Dedifferentiated amniotic fluid mesenchymal stem cell (primary cell): ENCODE data around the gene SLC39A11.
"Not testable (repeated sequence)": the region's sequence is repeated elsewhere in the genome, so short reads cannot be mapped to it uniquely, and the experiment has no call there.

Experiments
- DNase-seq: peaks from one replicate; pipeline ENCODE4 v3.0.0-alpha.2; 2016; ENCODE audit errors: extremely low spot score

SLC39A11 gene

DNA sequence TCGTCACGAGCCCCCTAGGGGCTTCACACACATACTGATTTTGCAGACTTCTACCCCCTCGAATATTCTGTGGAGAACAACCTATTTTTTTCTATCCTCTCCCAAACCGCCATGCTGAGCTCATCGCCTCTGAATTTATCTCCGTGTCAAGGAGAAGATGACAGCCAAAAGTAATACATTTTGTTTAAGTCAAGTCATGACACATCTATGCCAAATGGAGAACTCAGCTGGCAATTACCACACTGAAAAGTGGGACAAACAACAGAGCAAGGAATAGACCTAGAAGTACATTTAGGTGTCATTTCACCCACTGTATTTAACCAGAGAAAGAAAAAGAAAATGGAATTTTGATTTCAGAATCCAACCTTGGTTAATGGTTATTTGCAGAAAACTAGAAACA lies 260.2 kb downstream of the SLC39A11 start:
- DNase-seq: no peak

DNA sequence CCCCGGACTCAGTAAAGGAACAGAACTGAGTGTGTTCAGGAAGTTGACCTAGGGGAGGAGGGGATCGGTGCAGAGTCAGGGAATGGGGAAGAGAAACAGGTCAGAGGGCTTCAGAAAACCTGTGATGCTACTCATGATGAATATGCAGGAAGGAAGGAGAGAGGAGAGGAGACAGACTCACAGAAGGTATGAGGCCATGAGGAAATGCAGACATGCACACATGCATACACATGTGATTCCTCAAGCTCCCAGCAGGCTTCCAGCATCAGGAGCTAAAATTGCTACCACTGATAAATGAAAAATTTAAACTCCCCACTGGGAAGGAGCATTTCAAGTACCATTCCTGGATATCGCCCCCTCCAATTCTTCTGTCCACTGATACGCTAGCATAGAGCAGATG lies 262.6 kb downstream of the SLC39A11 start:
- DNase-seq: no peak

- no peak for DNase-seq
Observed at GRCh38 chr17:72826602-72827001, 265.9 kb downstream of the SLC39A11 start.

DNA sequence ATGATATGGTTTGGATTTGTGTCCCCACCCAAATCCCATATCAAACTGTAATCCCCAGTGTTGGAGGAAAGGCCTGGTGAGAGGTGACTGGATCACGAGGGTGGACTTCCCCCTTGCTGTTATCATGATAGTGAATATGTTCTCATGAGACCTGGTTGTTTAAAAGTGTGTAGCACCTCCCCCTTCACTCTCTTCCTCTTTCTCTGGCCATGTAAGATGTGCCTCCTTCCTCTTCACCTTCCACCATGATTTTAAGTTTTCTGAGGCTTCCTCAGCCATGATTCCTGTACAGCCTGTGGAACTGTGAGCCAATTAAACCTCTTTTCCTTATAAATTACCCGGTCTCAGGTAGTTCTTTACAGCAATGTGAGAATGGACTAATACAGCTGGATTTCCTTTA lies 266.4 kb downstream of the SLC39A11 start:
- DNase-seq: not testable (repeated sequence)

DNA sequence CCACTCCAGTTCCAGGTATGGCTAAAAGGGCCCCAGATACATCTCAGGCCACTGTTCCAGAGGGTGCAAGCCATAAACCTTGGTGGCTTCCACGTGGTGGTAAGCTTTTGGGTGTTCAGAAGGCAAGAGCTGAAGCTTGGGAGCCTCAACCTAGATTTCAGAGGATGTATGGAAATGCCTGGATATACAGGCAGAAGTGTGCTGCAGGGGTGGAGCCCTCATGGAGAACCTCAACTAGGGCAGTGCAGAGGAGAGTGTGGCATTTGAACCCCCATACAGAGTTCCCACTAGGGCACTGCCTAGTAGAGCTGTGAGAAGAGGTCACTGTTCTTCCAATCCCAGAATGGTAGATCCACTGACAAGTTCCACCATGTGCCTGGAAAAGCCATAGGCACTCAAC lies 267.3 kb downstream of the SLC39A11 start:
- no peak for DNase-seq

GRCh38 chr17:72824267-72824666 lies 268.2 kb downstream of the SLC39A11 start:
- not testable (repeated sequence) for DNase-seq

DNA sequence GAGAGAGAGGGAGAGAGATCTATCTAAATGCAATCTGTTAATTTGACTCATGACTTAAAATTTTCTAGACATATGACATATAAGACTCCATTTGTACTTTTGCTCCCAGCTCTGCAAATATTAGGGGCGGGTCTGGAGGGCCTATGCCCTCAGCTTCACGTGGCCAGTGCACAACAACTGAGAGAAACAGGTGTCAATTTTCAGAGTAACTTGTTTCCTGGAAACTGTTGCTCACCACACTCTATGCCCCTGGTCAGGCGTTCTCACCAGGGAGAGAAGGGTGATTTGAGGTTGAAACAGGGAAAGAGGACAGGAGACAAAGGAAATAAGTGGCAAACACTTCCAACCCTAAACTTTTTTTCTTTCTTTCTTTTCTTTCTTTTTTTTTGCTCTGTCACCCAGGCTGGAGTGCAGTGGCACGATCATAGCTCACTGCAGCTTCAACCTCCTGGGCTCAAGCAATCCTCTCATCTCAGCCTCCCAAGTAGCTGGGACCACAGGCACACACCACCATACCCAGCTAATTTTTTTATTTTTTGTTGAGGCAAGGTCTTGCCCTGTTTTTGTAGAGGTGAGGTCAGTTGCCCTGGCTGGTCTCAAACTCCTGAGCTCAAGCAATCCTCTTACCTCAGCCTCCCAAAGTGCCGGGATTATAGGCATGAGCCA lies 270.0 kb downstream of the SLC39A11 start:
- DNase-seq: no peak

- no peak for DNase-seq
Observed at GRCh38 chr17:72816406-72816805, 276.1 kb downstream of the SLC39A11 start.

GRCh38 chr17:72813481-72813880 lies 279.0 kb downstream of the SLC39A11 start:
- DNase-seq: no peak

DNA sequence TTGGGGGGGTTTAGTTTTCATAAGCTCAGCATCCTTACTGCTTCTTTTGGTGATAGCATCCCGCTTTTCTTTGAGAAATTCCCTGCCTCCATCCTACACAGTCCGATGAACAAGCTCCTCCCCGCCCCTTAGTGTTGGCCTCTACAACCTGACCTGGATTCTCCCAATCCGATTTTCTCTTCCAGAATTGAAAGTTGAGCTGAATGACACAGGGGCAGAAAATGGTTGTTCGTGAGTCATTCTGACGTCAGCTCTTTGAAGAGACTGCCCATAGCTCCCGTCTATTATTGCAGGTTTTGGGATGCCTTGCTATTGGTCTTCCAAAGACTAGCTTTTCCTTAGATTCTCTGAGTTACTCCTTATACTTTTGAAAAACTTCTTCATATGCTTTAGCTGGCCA lies 279.7 kb downstream of the SLC39A11 start:
- DNase-seq: no peak

DNA sequence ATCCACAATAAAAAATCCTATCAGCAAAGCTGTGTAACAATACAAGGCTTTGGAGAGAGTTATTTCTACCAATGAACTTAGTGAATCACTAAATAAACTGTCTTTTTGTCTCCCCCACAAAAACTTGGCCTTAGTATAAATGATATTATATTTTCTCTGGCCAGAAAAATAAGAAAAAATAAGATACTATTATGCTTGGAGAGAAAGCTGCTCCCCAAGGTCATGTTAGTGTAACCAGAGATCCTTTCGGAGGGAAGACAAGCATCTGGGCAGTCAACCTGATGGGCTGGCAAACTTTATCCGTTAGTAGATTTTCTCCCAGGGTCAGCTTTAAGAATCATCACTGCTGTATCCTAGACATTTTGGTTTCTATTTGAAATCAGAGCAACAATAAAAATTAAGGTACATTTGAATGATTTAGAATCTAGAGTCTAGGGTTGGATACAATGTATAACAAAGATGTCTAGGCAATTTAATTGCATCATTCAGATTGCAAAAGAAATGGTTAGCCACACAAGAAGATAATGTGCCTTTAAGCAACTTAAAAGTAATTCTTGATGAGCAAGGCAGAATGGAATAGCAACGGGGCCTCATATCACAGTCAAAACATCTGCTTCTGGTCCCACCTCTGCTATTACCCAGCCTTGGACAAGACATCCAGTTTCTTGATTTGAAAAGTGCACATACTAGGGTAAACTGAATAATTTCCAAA lies 280.4 kb downstream of the SLC39A11 start:
- DNase-seq: no peak

GRCh38 chr17:72810991-72811508 lies 281.4 kb downstream of the SLC39A11 start:
- no peak for DNase-seq

GRCh38 chr17:72806011-72806410 lies 286.5 kb downstream of the SLC39A11 start:
- DNase-seq: no peak

DNA sequence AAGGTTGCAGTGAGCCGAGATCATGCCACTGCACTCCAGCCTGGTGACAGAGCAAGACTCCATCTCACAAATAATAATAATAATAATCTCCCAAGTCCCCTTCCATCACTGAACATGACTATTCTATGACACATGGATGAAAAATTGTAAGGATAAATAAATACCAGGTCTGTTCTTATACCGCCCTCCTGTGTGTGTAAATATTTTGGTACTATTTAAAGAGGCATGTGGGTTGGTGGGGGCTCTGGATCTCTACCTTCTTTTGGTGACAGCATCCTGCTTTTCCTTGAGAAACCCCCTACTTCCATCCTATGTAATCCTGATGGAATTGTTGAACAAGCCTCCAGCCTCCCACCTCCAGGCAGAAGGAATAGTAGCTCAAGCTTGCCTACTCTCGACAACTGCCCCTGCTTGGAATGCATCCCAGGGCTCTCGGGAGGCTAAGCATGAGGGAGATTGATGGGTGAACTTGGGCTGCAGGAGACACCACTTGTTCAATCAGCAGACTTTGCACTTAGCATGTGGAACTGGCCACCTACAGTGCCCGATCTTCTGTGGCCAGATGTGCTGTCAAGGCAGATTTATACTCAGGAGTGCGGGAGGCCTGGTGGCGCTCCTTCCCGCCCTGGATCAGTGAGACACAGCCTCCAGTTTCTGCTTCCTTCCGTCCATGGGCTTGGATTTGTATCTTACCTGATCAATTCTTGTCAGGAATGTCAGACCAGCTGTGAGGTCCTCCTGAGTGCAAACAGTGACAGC lies 287.4 kb downstream of the SLC39A11 start:
- no peak for DNase-seq

DNA sequence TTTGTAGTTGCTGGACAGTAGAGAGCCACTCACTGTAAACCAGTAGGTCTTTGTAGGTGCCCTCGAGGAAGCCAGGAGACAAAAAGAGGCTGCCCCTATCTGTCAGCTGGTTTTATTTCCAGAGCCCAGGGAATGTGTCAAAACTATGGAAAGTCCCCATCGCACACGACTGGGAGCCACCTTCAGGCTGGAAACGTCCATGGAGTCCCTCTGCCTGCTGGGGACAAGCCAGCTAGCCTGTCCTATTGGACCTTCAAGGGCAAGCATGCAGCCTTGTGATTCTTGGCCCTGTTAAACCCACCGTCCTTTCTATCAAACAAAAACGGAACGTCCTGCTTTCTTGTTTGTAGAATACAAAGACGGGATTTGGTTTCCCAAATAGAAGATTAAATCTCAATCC lies 289.8 kb downstream of the SLC39A11 start:
- DNase-seq: no peak

- no peak for DNase-seq
Observed at GRCh38 chr17:72797142-72797541, 295.3 kb downstream of the SLC39A11 start.

- no peak for DNase-seq
Observed at GRCh38 chr17:72795941-72796340, 296.5 kb downstream of the SLC39A11 start.

DNA sequence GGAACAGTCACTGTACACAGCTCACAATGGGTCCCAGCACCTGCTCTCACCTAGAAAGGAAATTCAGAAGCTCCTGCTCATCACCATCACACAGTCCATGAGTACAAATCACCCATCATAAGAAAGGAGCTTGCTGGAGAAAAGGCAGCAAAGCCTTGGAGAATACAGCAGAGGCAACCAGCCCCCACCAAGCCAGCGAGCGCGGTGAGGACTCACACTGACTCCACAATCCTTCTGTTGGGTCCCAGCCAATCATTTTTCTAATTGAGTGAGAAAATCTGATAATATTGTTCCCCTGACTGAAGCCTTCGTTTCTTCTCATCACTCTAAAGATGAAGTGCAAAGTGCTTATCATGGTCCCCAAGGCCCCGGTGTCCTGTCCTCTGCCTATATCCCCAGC lies 298.3 kb downstream of the SLC39A11 start:
- DNase-seq: no peak

DNA sequence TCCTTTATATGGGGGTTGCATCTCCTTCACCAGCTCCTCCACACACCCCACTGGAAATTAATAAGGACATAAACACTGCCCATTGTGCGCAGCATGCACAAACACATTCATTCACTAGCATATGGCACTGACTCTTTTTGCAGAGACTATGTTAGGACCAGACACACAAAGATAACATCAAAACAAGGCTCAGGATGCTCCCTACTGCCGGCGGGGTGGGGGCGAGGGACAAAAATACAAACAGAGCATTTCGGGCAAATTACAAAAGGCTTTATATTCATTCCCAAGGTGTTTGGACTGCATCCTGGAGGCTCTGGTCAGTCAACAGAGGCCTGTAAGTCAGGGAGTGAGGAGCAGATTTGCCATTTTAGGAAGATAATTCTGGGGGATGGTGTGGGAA lies 299.7 kb downstream of the SLC39A11 start:
- DNase-seq: no peak

DNA sequence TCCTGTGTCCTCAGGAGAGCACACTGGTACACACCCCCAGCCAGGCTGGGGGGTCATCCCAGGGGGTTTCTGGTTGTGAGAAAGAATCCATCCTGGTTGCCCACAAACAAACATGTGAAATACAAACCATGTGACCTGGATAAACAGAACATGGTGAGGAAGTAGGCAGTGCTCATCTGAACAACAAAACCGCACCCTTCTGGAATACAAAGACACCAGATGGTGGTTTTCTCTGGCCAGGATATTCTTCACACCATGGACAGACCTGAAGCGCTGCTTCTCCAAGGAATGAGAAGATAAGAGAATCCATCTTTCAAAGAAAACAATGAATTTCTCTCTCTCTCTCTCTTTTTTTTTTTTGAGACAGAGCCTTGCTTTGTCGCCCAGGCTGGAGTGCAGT lies 302.3 kb downstream of the SLC39A11 start:
- DNase-seq: no peak

GRCh38 chr17:72789711-72790110 lies 302.8 kb downstream of the SLC39A11 start:
- no peak for DNase-seq

DNA sequence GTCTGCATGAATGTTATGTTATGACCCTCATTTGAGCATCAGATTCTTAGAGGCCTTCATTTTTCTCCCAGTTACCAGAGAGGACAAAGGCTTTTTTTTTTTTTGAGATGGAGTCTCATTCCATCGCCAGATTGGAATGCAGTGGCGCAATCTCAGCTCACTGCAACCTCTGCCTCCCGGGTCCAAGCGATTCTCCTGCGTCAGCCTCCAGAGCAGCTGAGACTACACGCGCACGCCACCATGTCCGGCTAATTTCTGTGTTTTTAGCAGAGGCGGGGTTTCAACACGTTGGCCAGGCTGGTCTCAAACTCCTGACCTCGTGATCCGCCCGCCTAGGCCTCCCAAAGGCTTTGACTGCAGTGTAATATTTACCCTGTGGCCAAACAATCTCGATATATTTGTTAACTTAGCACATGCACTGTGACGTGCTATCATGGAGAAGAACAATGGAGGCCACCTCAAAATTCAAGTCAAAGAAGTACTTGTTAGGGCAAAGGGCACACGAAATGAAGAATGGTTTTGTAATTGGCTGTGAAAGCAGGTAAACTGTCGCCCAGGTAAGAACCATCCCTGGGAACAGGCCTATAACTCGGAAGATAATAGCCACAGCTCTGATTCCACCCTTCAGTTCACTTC lies 303.4 kb downstream of the SLC39A11 start:
- no peak for DNase-seq
